ENCODE measurements around the gene COG5.

COG5 gene

DNA sequence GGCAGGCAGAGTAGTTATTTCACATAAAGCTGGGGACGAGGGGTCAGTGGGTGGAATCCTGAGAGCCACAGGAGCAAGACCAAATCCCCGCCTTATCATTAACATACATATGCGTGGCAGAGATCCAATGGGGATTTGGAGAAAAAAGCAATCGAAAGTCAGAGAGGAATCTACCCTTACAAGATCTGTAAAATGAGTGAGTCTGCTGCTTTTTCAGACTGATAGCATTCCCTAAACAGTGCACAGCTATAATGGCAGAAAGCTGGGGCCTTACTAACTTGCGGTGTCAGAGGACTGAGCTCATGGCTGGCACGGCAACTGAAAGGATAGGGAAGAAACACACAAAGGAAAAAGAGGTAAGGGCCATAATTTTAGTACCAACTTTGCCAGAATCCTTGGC, 68.8 kb downstream of the COG5 start:
- 89 to 93% methylated on average over 6 of the region's 6 CpGs for WGBS, 2 experiments
- Histone ChIP-seq H3K4me3 (ENCODE audit: insufficient read depth, low read depth, low read length) (no peak overlapping the region), H3K4me1 (ENCODE audit: control insufficient read depth, insufficient read depth, low read length) (no peaks in the 10 kb centered on the region), H3K36me3 (ENCODE audit: control insufficient read depth, insufficient read depth, low read length) (no peaks in the 10 kb centered on the region), H3K27ac (ENCODE audit: insufficient read depth, low read depth, low read length, poor library complexity, severe bottlenecking) (no peak overlapping the region), H3K9me3 (ENCODE audit: control insufficient read depth, low read length) (no peaks in the 10 kb centered on the region), H3K27me3 (ENCODE audit: control insufficient read depth, insufficient read depth, low read length, poor library complexity, severe bottlenecking) (no peaks in the 10 kb centered on the region)

DNA sequence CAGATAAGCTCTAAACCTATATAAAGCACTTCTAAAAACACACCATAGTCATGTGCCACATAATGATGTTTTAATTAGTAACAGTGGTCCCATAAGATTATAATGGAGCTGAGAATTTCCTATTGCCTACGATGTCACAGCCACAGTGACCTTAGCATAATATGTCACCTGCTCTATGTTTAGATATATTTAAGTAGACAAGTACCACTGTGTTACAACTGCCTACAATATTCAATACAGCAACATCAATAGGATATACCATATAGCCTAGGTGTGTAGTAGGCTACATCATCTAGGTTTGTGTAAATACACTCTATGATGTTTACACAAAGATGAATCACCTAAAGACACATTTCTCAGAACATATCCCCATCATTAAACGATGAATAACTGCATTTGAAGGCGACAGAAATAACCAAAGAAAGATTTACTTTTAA, 69.4 kb downstream of the COG5 start:
- Histone ChIP-seq H3K9me3 (ENCODE audit: control insufficient read depth, low read length) (no peaks in the 10 kb centered on the region), H3K36me3 (ENCODE audit: control insufficient read depth, insufficient read depth, low read length) (no peaks in the 10 kb centered on the region), H3K27me3 (ENCODE audit: control insufficient read depth, insufficient read depth, low read length, poor library complexity, severe bottlenecking) (no peaks in the 10 kb centered on the region), H3K27ac (ENCODE audit: insufficient read depth, low read depth, low read length, poor library complexity, severe bottlenecking) (no peak overlapping the region), H3K4me3 (ENCODE audit: insufficient read depth, low read depth, low read length) (no peak overlapping the region), H3K4me1 (ENCODE audit: control insufficient read depth, insufficient read depth, low read length) (no peaks in the 10 kb centered on the region)
- 94 to 100% methylated on average over 2 to 3 of the region's 3 CpGs for WGBS, 2 experiments

DNA sequence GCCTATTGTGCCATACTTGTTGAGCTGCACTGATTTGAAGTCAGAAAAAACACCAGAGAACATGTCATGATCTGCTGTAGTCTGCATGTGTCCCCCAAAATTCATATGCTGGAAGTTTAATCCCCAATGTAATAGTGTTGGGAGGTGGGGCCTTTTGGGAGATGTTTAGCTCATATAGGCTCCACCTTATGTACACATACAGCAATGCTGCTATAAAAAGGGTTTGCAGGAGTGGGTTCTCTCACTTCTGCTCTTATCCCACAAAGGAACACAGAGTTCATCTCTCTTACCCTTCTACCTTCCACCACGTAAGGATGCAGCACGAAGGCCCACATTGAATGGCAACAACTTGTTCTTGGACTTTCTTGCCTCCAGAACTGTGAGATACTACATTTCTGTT, 70.8 kb downstream of the COG5 start:
- 84 to 100% methylated on average over 2 of the region's 2 CpGs for WGBS, 2 experiments
- no peaks in the 10 kb centered on the region for H3K36me3 ChIP-seq (ENCODE audit: control insufficient read depth, insufficient read depth, low read length)
- H3K9me3 ChIP-seq (ENCODE audit: control insufficient read depth, low read length): no peaks in the 10 kb centered on the region
- no peak overlapping the region for H3K27ac ChIP-seq (ENCODE audit: insufficient read depth, low read depth, low read length, poor library complexity, severe bottlenecking)
- no peaks in the 10 kb centered on the region for H3K4me1 ChIP-seq (ENCODE audit: control insufficient read depth, insufficient read depth, low read length)
- H3K4me3 ChIP-seq (ENCODE audit: insufficient read depth, low read depth, low read length): no peak overlapping the region
- H3K27me3 ChIP-seq (ENCODE audit: control insufficient read depth, insufficient read depth, low read length, poor library complexity, severe bottlenecking): no peaks in the 10 kb centered on the region

DNA sequence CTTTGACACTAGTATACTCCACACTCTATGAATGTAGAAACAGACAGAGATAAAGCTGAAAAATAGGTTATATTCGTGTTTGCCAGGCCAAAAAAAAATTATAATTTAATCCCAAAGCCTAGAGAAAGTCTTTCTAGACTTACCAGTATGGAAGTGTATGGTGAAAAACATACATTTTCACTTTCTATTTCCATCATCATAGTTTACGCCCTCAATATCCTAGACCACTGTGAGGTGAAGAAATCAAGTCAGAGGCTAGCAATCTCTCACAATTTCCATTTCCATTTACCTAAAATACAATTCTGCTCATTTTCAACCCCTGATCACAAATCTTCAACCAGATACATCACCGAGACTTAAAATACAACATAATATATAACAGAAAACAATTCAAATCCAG, 77.7 kb downstream of the COG5 start:
- 94 to 97% methylated on average over 2 to 3 of the region's 3 CpGs for WGBS, 2 experiments
- H3K9me3 ChIP-seq (ENCODE audit: control insufficient read depth, low read length): no peaks in the 10 kb centered on the region
- no peaks in the 10 kb centered on the region for H3K36me3 ChIP-seq (ENCODE audit: control insufficient read depth, insufficient read depth, low read length)
- H3K4me3 ChIP-seq (ENCODE audit: insufficient read depth, low read depth, low read length): no peak overlapping the region
- no peak overlapping the region for H3K27ac ChIP-seq (ENCODE audit: insufficient read depth, low read depth, low read length, poor library complexity, severe bottlenecking)
- H3K27me3 ChIP-seq (ENCODE audit: control insufficient read depth, insufficient read depth, low read length, poor library complexity, severe bottlenecking): no peaks in the 10 kb centered on the region
- no peaks in the 10 kb centered on the region for H3K4me1 ChIP-seq (ENCODE audit: control insufficient read depth, insufficient read depth, low read length)

DNA sequence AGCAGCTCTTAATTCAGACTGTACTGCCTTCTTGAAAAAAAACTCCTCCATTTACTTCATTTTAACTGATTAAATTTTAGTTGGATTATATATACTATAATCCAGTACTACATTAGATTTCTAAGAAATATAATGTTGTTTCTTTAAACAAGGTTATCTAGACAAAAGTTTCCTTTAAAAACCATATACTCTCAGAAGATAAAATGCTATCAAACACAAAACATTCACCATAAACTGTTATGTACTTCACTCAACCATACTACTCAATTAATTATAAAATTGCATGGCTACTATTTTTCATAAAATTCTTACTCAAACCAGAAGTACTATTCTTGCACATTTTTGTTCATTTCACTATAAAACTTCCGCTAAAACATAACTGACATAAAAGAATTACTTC, 81.1 kb downstream of the COG5 start:
- Histone ChIP-seq H3K36me3 (ENCODE audit: control insufficient read depth, insufficient read depth, low read length) (no peaks in the 10 kb centered on the region), H3K4me3 (ENCODE audit: insufficient read depth, low read depth, low read length) (no peak overlapping the region), H3K27ac (ENCODE audit: insufficient read depth, low read depth, low read length, poor library complexity, severe bottlenecking) (no peak overlapping the region), H3K4me1 (ENCODE audit: control insufficient read depth, insufficient read depth, low read length) (no peaks in the 10 kb centered on the region), H3K27me3 (ENCODE audit: control insufficient read depth, insufficient read depth, low read length, poor library complexity, severe bottlenecking) (no peaks in the 10 kb centered on the region), H3K9me3 (ENCODE audit: control insufficient read depth, low read length) (no peaks in the 10 kb centered on the region)
- 100% methylated on average over 1 of the region's 1 CpG for WGBS, 2 experiments

DNA sequence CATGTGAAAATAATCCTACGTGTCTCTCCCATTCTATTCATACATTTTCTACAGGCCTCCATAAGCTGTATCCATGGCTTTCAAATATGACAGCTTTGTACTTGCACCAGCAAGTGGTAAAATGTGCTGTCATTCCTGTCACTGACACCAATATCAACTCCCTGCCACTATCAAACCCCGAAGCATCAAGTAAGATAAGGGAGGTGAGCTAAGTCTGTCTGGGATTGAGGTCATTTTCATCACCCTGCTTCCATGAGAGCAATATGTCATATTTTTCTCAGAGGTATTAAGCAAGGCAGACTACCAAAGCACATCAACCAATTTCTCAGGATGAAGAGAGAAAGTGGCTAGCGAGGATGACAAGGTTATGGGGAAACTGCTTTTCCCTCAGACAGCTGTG, 82.8 kb downstream of the COG5 start:
- no peaks in the 10 kb centered on the region for H3K36me3 ChIP-seq (ENCODE audit: control insufficient read depth, insufficient read depth, low read length)
- H3K27me3 ChIP-seq (ENCODE audit: control insufficient read depth, insufficient read depth, low read length, poor library complexity, severe bottlenecking): no peaks in the 10 kb centered on the region
- no peaks in the 10 kb centered on the region for H3K9me3 ChIP-seq (ENCODE audit: control insufficient read depth, low read length)
- no peaks in the 10 kb centered on the region for H3K4me1 ChIP-seq (ENCODE audit: control insufficient read depth, insufficient read depth, low read length)
- no peak overlapping the region for H3K27ac ChIP-seq (ENCODE audit: insufficient read depth, low read depth, low read length, poor library complexity, severe bottlenecking)
- H3K4me3 ChIP-seq (ENCODE audit: insufficient read depth, low read depth, low read length): no peak overlapping the region
- WGBS, 2 experiments: 90 to 99% methylated on average over 2 to 3 of the region's 3 CpGs

DNA sequence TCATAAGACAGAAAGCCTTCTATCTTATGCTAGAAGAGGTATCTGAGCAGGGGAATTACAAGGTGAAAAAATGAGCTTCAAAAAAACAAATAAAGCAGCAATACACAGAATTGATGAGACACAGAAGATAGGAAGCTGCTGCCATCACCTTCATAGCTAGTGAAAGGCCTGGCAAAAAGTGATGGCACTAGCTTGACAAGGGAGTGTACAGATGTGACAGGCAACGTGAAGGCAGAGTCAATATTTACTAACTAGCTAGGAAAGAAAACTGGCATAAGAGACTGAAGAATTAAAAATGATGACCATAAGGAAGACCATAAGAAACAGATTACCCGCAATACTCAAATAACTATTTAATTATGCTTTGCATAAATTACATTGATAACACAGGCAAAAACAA, 84.4 kb downstream of the COG5 start:
- no peak overlapping the region for H3K27ac ChIP-seq (ENCODE audit: insufficient read depth, low read depth, low read length, poor library complexity, severe bottlenecking)
- no peaks in the 10 kb centered on the region for H3K36me3 ChIP-seq (ENCODE audit: control insufficient read depth, insufficient read depth, low read length)
- H3K4me3 ChIP-seq (ENCODE audit: insufficient read depth, low read depth, low read length): no peak overlapping the region
- H3K9me3 ChIP-seq (ENCODE audit: control insufficient read depth, low read length): no peaks in the 10 kb centered on the region
- no peaks in the 10 kb centered on the region for H3K27me3 ChIP-seq (ENCODE audit: control insufficient read depth, insufficient read depth, low read length, poor library complexity, severe bottlenecking)
- no peaks in the 10 kb centered on the region for H3K4me1 ChIP-seq (ENCODE audit: control insufficient read depth, insufficient read depth, low read length)
- 89 to 92% methylated on average over 1 to 2 of the region's 2 CpGs for WGBS, 2 experiments

DNA sequence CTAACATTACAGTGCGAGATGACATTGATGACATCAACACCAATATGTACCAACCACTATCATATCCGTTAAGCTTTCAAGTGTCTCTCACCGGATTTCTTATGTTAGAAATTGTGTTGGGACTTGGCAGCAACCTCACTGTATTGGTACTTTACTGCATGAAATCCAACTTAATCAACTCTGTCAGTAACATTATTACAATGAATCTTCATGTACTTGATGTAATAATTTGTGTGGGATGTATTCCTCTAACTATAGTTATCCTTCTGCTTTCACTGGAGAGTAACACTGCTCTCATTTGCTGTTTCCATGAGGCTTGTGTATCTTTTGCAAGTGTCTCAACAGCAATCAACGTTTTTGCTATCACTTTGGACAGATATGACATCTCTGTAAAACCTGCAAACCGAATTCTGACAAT, 89.6 kb downstream of the COG5 start:
- Histone ChIP-seq H3K27me3 (ENCODE audit: control insufficient read depth, insufficient read depth, low read length, poor library complexity, severe bottlenecking) (no peaks in the 10 kb centered on the region), H3K27ac (ENCODE audit: insufficient read depth, low read depth, low read length, poor library complexity, severe bottlenecking) (no peak overlapping the region), H3K4me1 (ENCODE audit: control insufficient read depth, insufficient read depth, low read length) (no peaks in the 10 kb centered on the region), H3K9me3 (ENCODE audit: control insufficient read depth, low read length) (no peaks in the 10 kb centered on the region), H3K36me3 (ENCODE audit: control insufficient read depth, insufficient read depth, low read length) (no peaks in the 10 kb centered on the region), H3K4me3 (ENCODE audit: insufficient read depth, low read depth, low read length) (no peak overlapping the region)
- 94 to 96% methylated on average over 5 of the region's 5 CpGs for WGBS, 2 experiments

DNA sequence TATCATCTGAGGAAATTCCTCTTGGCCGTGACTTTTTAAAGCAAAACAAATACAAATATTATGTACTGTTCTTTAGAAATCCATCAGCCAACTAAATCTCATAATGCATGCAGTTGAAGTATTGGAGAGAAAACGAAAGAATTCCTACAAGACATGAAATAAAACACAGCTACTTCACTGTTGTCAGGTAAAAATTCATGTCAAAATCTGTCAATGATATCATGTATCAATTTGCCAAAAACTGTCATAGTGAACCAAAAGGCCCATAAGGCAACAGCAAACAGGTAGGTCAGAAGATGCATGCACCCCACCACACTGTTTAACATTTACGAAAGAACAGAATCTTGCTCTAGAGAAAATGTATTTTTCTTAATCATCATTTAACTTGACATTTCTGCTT, 91.6 kb downstream of the COG5 start:
- WGBS, 2 experiments: 96 to 100% methylated on average over 1 to 3 of the region's 3 CpGs
- Histone ChIP-seq H3K9me3 (ENCODE audit: control insufficient read depth, low read length) (no peaks in the 10 kb centered on the region), H3K27me3 (ENCODE audit: control insufficient read depth, insufficient read depth, low read length, poor library complexity, severe bottlenecking) (no peaks in the 10 kb centered on the region), H3K36me3 (ENCODE audit: control insufficient read depth, insufficient read depth, low read length) (no peaks in the 10 kb centered on the region), H3K4me1 (ENCODE audit: control insufficient read depth, insufficient read depth, low read length) (no peaks in the 10 kb centered on the region), H3K4me3 (ENCODE audit: insufficient read depth, low read depth, low read length) (no peak overlapping the region), H3K27ac (ENCODE audit: insufficient read depth, low read depth, low read length, poor library complexity, severe bottlenecking) (no peak overlapping the region)

DNA sequence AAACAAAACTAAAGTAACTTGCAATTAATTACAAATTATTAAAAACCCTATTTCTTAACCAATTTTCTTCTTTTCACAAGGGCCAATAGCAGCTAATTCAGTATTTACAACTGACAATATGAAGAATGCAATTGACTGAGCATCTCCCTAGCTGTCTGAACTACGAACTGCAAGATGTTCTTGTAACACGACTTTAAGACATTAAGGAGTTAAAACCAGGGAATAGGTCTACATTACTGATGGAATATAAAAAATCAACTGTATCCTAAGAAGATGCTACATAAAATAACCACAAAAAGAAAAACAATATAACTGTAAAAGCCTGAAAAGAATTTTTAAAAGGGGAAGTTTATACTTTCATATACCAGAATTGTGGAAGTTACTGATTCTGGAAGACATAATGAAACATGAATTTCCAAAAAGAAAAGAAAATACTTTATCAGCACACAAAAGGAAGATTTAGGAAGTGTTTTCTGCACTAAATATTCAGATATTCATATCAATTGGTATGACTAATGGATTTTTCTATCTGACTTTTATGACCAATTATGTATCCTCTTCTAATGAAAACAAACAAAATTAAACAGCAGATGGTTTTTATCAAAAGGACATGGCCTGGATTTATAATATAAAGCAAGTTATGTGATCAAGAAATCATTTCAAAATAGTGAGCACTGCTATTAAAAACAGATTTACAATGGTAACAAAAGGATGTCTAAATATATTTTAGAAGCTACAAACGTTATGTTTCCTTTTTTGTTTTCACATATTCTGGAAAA, 92.2 kb downstream of the COG5 start:
- WGBS, 2 experiments: 85 to 89% methylated on average over 2 to 3 of the region's 3 CpGs
- no peaks in the 10 kb centered on the region for H3K4me1 ChIP-seq (ENCODE audit: control insufficient read depth, insufficient read depth, low read length)
- no peak overlapping the region for H3K4me3 ChIP-seq (ENCODE audit: insufficient read depth, low read depth, low read length)
- H3K27me3 ChIP-seq (ENCODE audit: control insufficient read depth, insufficient read depth, low read length, poor library complexity, severe bottlenecking): no peaks in the 10 kb centered on the region
- no peaks in the 10 kb centered on the region for H3K9me3 ChIP-seq (ENCODE audit: control insufficient read depth, low read length)
- no peak overlapping the region for H3K27ac ChIP-seq (ENCODE audit: insufficient read depth, low read depth, low read length, poor library complexity, severe bottlenecking)
- H3K36me3 ChIP-seq (ENCODE audit: control insufficient read depth, insufficient read depth, low read length): no peaks in the 10 kb centered on the region
